ENCODE data around the gene CCDC88C. TPM values are rescaled to one million over a fixed set of nuclear protein-coding genes. Genes with fewer than 3 reads are reported as not detected.
"Not testable (repeated sequence)": the region's sequence is repeated elsewhere in the genome, so short reads cannot be mapped to it uniquely, and the experiment has no call there.

CCDC88C gene
- total RNA-seq, 1 experiment from 2014 or later: 29.8 TPM

DNA sequence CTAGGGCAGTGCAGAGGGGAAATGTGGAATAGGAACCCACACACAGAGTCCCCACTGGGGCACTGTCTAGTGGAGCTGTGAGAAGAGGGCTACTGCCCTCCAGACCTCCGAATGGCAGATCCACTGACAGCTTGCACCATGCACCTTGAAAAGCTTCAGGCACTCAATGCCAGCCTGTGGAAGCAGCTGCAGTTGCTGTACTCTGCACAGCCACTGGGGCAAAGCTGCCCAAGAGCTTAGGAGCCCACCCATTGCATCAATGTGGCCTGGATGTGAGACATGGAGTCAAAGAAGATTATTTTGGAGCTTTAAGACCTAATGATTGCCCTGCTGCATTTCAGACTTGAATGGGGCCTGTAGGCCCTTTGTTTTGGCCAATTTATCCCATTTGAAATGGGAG is 21.7 kb upstream of the CCDC88C start:
- H3K9me3 ChIP-seq: no peaks in the 10 kb centered on the region
- H3K4me1 ChIP-seq: no peaks in the 10 kb centered on the region
- ChIA-PET POLR2A (no interaction called here), CTCF (no interaction called here)
- DNase-seq: no peak
- Mint-ChIP-seq H3K4me3 (ENCODE audit: unreplicated experiment) (no peak overlapping the region), H3K9me3 (ENCODE audit: unreplicated experiment) (peaks cover 34% of the 10 kb centered on the region), H3K36me3 (ENCODE audit: insufficient read depth, unreplicated experiment) (no peaks in the 10 kb centered on the region), H3K4me1 (ENCODE audit: low read depth, unreplicated experiment) (no peaks in the 10 kb centered on the region), H3K27ac (ENCODE audit: unreplicated experiment) (no peak overlapping the region), H3K27me3 (ENCODE audit: insufficient read depth, unreplicated experiment) (peaks cover 7% of the 10 kb centered on the region)
- intact Hi-C loops (cut with micrococcal nuclease; ENCODE audit: unreplicated experiment): no loop called here
- BruUV-seq (replicated peaks): no TSS peak
- H3K36me3 ChIP-seq (ENCODE audit: control insufficient read depth, insufficient read depth, low read length): no peaks in the 10 kb centered on the region
- TF ChIP-seq, protein P1, sequence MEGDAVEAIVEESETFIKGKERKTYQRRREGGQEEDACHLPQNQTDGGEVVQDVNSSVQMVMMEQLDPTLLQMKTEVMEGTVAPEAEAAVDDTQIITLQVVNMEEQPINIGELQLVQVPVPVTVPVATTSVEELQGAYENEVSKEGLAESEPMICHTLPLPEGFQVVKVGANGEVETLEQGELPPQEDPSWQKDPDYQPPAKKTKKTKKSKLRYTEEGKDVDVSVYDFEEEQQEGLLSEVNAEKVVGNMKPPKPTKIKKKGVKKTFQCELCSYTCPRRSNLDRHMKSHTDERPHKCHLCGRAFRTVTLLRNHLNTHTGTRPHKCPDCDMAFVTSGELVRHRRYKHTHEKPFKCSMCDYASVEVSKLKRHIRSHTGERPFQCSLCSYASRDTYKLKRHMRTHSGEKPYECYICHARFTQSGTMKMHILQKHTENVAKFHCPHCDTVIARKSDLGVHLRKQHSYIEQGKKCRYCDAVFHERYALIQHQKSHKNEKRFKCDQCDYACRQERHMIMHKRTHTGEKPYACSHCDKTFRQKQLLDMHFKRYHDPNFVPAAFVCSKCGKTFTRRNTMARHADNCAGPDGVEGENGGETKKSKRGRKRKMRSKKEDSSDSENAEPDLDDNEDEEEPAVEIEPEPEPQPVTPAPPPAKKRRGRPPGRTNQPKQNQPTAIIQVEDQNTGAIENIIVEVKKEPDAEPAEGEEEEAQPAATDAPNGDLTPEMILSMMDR (IDR thresholded peaks at IDR 0.05; ENCODE audit: insufficient read depth in 1 of 2, low read depth in 1 of 2, low read length in 1 of 2, severe bottlenecking in 1 of 2, unreplicated experiment in 1 of 2): no peak
- no peaks in the 10 kb centered on the region for H3K27me3 ChIP-seq (replicated peaks; ENCODE audit: control insufficient read depth, insufficient read depth, low read length)
- H3K4me3 ChIP-seq (ENCODE audit: low read depth, low read length): no peak overlapping the region

DNA sequence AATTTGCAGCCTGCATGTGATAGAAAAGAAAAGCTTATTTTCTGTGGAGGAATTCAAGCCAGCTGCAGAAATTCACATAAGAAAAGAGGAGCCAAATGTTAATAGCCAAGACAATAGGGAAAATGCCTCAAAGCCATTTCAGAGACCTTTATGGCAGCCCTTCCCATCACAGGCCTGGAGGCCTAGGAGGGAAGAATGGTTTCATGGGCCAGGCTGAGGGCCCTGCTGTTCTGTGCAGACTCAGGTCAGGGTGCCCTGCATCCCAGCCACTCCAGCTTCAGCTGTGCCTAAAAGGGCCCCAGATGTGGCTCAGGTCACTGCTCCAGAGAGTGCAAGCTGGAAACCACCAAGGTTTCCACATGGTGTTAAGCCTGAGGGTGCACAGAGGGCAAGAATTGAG is 21.2 kb upstream of the CCDC88C start:
- TF ChIP-seq, protein P1 (IDR thresholded peaks at IDR 0.05; ENCODE audit: insufficient read depth in 1 of 2, low read depth in 1 of 2, low read length in 1 of 2, severe bottlenecking in 1 of 2, unreplicated experiment in 1 of 2): no peak
- ChIA-PET CTCF (no interaction called here), POLR2A (no interaction called here)
- Histone ChIP-seq H3K4me3 (ENCODE audit: low read depth, low read length) (no peak overlapping the region), H3K27me3 (replicated peaks; ENCODE audit: control insufficient read depth, insufficient read depth, low read length) (no peaks in the 10 kb centered on the region), H3K36me3 (ENCODE audit: control insufficient read depth, insufficient read depth, low read length) (no peaks in the 10 kb centered on the region), H3K4me1 (no peaks in the 10 kb centered on the region), H3K9me3 (no peaks in the 10 kb centered on the region)
- no TSS peak for BruUV-seq (replicated peaks)
- Mint-ChIP-seq H3K9me3 (ENCODE audit: unreplicated experiment) (peaks cover 29% of the 10 kb centered on the region), H3K27me3 (ENCODE audit: insufficient read depth, unreplicated experiment) (peaks cover 4% of the 10 kb centered on the region), H3K27ac (ENCODE audit: unreplicated experiment) (no peak overlapping the region), H3K36me3 (ENCODE audit: insufficient read depth, unreplicated experiment) (no peaks in the 10 kb centered on the region), H3K4me3 (ENCODE audit: unreplicated experiment) (no peak overlapping the region), H3K4me1 (ENCODE audit: low read depth, unreplicated experiment) (no peaks in the 10 kb centered on the region)
- intact Hi-C loops (cut with micrococcal nuclease; ENCODE audit: unreplicated experiment): no loop called here
- DNase-seq: no peak

DNA sequence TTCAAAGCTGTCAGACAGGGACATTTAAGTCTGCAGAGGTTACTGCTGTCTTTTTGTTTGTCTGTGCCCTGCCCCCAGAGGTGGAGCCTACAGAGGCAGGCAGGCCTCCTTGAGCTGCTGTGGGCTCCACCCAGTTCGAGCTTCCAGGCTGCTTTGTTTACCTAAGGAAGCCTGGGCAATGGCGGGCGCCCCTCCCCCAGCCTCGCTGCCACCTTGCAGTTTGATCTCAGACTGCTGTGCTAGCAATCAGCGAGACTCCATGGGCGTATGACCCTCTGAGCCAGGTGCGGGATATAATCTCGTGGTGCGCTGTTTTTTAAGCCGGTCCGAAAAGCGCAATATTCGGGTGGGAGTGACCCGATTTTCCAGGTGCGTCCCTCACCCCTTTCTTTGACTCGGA is 18.6 kb upstream of the CCDC88C start:
- H3K27me3 Mint-ChIP-seq (ENCODE audit: insufficient read depth, unreplicated experiment); H3K27me3 ChIP-seq (replicated peaks; ENCODE audit: control insufficient read depth, insufficient read depth, low read length); H3K9me3 ChIP-seq; BruUV-seq (replicated peaks); DNase-seq; intact Hi-C loops (cut with micrococcal nuclease; ENCODE audit: unreplicated experiment); H3K4me1 ChIP-seq; H3K27ac Mint-ChIP-seq (ENCODE audit: unreplicated experiment); H3K4me3 ChIP-seq (ENCODE audit: low read depth, low read length); POLR2A ChIA-PET; H3K36me3 Mint-ChIP-seq (ENCODE audit: insufficient read depth, unreplicated experiment); CTCF ChIA-PET; H3K4me1 Mint-ChIP-seq (ENCODE audit: low read depth, unreplicated experiment); H3K36me3 ChIP-seq (ENCODE audit: control insufficient read depth, insufficient read depth, low read length); H3K4me3 Mint-ChIP-seq (ENCODE audit: unreplicated experiment): not testable (repeated sequence)
- H3K9me3 Mint-ChIP-seq (ENCODE audit: unreplicated experiment): peaks cover 24% of the 10 kb centered on the region

DNA sequence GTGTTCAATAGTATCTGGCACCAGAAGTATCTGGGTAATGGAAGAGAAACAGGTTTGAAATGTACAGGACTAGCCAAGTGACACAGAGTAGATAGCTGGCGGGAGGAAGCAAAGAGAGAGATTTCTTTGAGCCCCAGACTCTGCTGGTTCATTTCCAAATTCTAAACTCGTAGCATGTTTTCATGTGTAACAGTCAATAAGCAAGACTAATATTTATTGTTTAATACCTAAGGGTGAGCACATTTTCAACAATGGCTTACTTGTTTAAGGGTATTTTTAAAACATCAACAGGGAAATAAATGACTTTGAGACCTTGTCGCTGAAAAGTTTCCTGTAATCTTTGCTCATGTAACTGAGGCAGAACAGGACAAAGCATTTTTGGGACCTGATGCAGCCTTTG is 11.8 kb upstream of the CCDC88C start:
- CTCF ChIA-PET: no interaction called here
- no peak for DNase-seq
- no peaks in the 10 kb centered on the region for H3K27me3 ChIP-seq (replicated peaks; ENCODE audit: control insufficient read depth, insufficient read depth, low read length)
- BruUV-seq (replicated peaks): no TSS peak
- H3K4me1 ChIP-seq: no peaks in the 10 kb centered on the region
- Mint-ChIP-seq H3K4me3 (ENCODE audit: unreplicated experiment) (no peak overlapping the region), H3K4me1 (ENCODE audit: low read depth, unreplicated experiment) (no peaks in the 10 kb centered on the region), H3K27ac (ENCODE audit: unreplicated experiment) (no peak overlapping the region), H3K27me3 (ENCODE audit: insufficient read depth, unreplicated experiment) (no peaks in the 10 kb centered on the region), H3K36me3 (ENCODE audit: insufficient read depth, unreplicated experiment) (no peaks in the 10 kb centered on the region), H3K9me3 (ENCODE audit: unreplicated experiment) (no peaks in the 10 kb centered on the region)
- POLR2A ChIA-PET: no interaction called here
- no peaks in the 10 kb centered on the region for H3K36me3 ChIP-seq (ENCODE audit: control insufficient read depth, insufficient read depth, low read length)
- TF ChIP-seq, protein P1 (IDR thresholded peaks at IDR 0.05; ENCODE audit: insufficient read depth in 1 of 2, low read depth in 1 of 2, low read length in 1 of 2, severe bottlenecking in 1 of 2, unreplicated experiment in 1 of 2): no peak
- no peaks in the 10 kb centered on the region for H3K9me3 ChIP-seq
- no peak overlapping the region for H3K4me3 ChIP-seq (ENCODE audit: low read depth, low read length)
- intact Hi-C loops (cut with micrococcal nuclease; ENCODE audit: unreplicated experiment): no loop called here

DNA sequence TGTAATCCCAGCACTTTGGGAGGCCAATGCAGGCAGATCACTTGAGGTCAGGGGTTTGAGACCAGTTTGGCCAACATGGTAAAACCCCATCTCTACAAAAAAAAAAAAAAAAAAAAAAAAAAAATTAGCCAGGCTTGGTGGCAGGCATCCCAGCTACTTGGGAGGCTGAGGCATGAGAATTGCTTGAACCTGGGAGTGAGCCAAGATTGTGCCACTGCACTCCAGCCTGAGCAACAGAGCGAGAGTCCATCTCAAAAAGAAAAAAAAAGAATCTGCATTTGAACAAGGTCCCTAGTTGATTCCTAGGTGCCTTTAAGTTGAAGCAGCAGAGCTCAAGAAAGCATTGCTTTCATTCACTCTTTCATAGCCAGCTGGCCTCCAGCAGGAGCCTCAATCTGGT is 11.3 kb upstream of the CCDC88C start:
- H3K9me3 Mint-ChIP-seq (ENCODE audit: unreplicated experiment); H3K4me1 Mint-ChIP-seq (ENCODE audit: low read depth, unreplicated experiment); intact Hi-C loops (cut with micrococcal nuclease; ENCODE audit: unreplicated experiment); H3K27me3 Mint-ChIP-seq (ENCODE audit: insufficient read depth, unreplicated experiment); CTCF ChIA-PET; H3K36me3 Mint-ChIP-seq (ENCODE audit: insufficient read depth, unreplicated experiment); H3K4me3 ChIP-seq (ENCODE audit: low read depth, low read length); DNase-seq; H3K4me3 Mint-ChIP-seq (ENCODE audit: unreplicated experiment); H3K9me3 ChIP-seq; BruUV-seq (replicated peaks); H3K27ac Mint-ChIP-seq (ENCODE audit: unreplicated experiment); H3K36me3 ChIP-seq (ENCODE audit: control insufficient read depth, insufficient read depth, low read length); POLR2A ChIA-PET; H3K4me1 ChIP-seq; H3K27me3 ChIP-seq (replicated peaks; ENCODE audit: control insufficient read depth, insufficient read depth, low read length): not testable (repeated sequence)
